IPS DF 4.7 (cell line): Measurements from ENCODE around the gene C1QTNF8.

Experiments used
- DNase-seq: peaks from one replicate; pipeline ENCODE4 v3.0.0-alpha.2; 2013; ENCODE audit warnings: low spot score; ENCODE audit errors: extremely low read depth

Gene C1QTNF8

GRCh38 chr16:1045993-1046911 is 49.8 kb downstream of the C1QTNF8 start:
- DNase-seq, result no peak

GRCh38 chr16:1045310-1045992 is 50.6 kb downstream of the C1QTNF8 start:
- no peak for DNase-seq

DNA sequence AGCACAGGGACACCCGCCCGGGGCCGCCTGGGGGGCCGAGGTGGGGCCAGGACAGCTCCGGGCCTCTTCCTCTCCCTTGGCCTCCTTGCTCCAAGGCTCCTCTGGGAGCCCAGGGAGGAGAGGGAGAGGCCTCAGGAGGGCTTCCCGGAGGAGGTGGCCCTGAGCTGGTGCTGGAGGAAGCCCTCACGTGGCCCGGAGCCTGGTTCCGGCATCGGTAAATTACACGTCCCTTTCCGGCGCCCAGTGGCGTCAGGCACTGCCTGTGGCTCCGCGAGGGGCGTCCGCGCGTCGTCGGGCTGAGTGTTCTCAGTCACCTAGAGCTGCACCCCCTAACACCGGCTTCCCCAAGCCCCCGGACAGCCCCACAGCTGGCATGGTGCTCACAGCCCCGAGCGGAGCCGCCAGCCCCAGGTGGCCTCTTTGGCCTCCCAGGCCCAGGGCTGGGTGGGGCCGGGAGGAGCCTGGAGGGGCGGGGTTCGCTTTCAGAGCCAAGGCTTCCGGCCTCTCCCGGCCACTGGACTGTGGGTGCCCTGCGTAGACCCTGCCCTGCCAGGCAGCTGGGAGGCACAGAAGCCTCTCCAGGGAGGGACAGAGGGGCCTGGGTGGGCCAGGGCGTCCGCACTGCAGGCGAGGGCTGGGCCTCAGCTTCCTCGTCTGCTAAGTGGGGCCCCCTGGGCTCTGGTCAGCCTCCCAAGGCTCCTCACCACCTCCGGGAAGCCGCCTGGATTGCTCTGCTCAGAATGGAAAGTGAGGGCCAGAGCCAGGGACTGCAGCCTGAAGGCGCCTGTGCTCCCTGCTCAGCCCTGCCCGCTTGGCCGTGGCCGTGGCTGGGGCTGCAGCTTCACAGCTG is 51.4 kb downstream of the C1QTNF8 start:
- DNase-seq, result no peak

DNA sequence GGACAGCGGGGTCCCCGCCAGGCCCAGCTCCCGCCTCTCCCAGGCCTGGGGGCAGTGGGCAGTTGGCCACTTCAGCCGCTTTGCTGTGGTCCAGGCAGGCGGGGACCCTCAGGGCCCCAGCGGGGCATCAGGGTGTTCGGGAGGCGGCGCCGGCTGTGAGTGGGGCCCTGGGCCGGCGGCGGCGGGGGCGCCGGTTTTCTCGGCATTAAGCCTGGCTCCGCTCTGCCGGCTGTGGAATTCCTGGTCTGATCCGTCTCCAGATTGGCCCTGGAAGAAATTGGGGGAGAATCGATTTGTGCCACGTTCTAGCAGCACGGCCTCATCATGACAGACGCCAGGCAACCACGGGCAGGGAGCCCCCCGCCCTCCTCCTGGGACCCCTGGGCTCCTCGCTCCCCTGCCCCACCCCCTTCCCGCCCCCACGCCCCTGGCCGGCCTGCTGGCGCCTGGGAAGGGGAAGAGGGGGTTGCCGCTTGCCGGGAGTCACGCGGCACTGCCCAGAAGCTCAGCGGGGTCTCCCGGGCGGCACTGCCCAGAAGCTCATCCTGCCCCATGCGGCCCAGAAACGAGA is 52.1 kb downstream of the C1QTNF8 start:
- DNase-seq, result no peak

DNA sequence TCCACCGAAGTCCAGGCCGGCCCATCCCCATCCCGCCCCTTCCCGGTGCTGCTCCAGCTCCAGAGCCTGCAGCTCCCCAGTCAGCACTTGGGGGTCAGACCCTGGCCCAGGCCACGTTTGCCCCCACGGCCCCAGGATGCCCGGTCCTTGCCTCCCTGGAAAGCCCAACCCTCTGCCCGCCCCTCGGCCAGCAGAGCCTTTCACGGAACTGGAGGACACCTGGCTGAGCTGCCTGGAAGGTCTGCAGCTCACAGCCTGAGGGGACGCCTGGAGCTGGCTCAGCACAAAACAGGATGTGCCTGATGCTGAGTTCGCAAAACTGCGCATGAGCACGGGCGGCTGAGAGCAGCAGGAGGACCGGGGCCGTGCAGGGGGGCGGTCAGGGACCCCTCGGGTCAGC is 53.2 kb downstream of the C1QTNF8 start:
- DNase-seq, result no peak

- DNase-seq, result no peak
Observed at GRCh38 chr16:1042049-1042744, 53.8 kb downstream of the C1QTNF8 start.

DNA sequence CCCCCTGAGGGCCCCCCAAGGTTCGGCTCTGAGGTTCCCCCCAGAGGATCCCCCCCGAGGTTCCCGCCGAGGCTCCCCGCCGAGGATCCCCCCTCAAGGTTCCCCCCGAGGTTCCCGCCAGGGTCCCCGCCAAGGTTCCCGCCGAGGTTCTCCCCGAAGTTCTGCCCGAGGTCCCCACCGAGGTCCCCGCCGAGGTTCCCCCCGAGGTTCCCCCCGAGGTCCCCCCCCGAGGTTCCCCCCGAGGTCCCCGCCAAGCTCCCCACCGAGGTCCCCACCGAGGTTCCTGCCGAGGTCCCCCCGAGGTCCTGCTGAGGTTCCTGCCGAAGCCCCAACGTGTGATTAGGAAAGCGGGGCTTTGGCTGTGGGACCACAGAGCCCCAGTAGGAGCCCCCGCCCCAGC is 55.7 kb downstream of the C1QTNF8 start:
- no peak for DNase-seq

GRCh38 chr16:1039762-1040161 is 56.3 kb downstream of the C1QTNF8 start:
- no peak for DNase-seq

DNA sequence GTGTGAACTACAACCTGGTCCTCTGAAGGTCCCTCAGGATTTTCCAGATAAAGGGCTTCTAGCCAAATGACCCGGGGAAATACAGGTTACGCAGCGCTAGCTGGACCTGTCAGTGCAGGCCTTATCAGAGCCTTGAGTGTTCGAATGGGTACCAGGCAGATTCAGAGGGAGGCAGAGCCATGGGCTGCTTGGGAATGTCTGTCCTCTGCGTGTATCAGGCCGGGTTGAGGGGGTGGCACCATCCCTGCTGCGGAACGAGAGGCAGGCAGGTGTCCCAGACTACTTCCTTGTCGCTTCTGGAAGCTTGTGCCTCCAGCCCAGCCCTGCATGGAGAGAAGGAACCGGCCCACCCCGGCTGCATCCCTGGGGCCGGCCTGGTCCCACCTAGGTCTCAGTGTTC is 57.1 kb downstream of the C1QTNF8 start:
- DNase-seq, result no peak
